GM06990 (cell line): ENCODE results near the gene SCT.

Experiments
- DNase-seq: peaks from one replicate; pipeline ENCODE4 v3.0.0-alpha.2; 2011; ENCODE audit not compliant: insufficient read length; ENCODE audit errors: extremely low read depth
- H3K27me3 ChIP-seq: replicated peaks from 2 replicates; pipeline ENCODE4 v1.6.0; 2011; ENCODE audit warnings: low read length; ENCODE audit not compliant: control insufficient read depth, insufficient read depth
- H3K36me3 ChIP-seq: 2 replicates; pipeline ENCODE4 v1.5.1; 2011; ENCODE audit warnings: low read length; ENCODE audit not compliant: control insufficient read depth, insufficient read depth
- H3K4me3 ChIP-seq: replicated peaks from 2 replicates; pipeline ENCODE4 v1.5.1; 2011; ENCODE audit warnings: low read depth, mild to moderate bottlenecking, control low read depth, low read length
- CTCF ChIP-seq: IDR thresholded peaks from 2 replicates; pipeline ENCODE4 v1.5.1; 2011; ENCODE audit warnings: low read length, control low read depth, mild to moderate bottlenecking, inconsistent platforms; ENCODE audit not compliant: insufficient read depth, poor library complexity, severe bottlenecking

Gene SCT

GRCh38 chr11:627308-627576, 261 bp upstream of the SCT start:
- no peaks in the 10 kb centered on the region for H3K36me3 ChIP-seq
- no peak for DNase-seq
- TF ChIP-seq CTCF = no peak
- H3K4me3 ChIP-seq = no peak overlapping the region
- no peaks in the 10 kb centered on the region for H3K27me3 ChIP-seq

GRCh38 chr11:625636-626268, 1.2 kb downstream of the SCT start:
- no peak for TF ChIP-seq CTCF
- DNase-seq = no peak
- Histone ChIP-seq H3K27me3 (no peaks in the 10 kb centered on the region), H3K36me3 (no peaks in the 10 kb centered on the region), H3K4me3 (no peak overlapping the region)

GRCh38 chr11:624705-625635, 2.0 kb downstream of the SCT start, which contains the start of gene CDHR5:
Gene CDHR5, minus strand, starts transcription at chr11:624955. Its CDS starts 53 bp downstream, at chr11:624902.
- no peak within 1 kb of the TSS for H3K4me3 ChIP-seq

GRCh38 chr11:623999-624704, 2.8 kb downstream of the SCT start:
- H3K4me3 ChIP-seq = no peak overlapping the region
- no peak for TF ChIP-seq CTCF
- no peaks in the 10 kb centered on the region for H3K27me3 ChIP-seq
- no peak for DNase-seq
- H3K36me3 ChIP-seq = no peaks in the 10 kb centered on the region

More at GRCh38 chr11:624705-625635, 2.0 kb downstream of the SCT start, which contains the start of gene CDHR5:
- no peaks in the 10 kb centered on the region for H3K36me3 ChIP-seq
- no peak for DNase-seq
- no peaks in the 10 kb centered on the region for H3K27me3 ChIP-seq
- no peak for TF ChIP-seq CTCF

GRCh38 chr11:623349-623869, 3.6 kb downstream of the SCT start:
- no peak for TF ChIP-seq CTCF

More at GRCh38 chr11:623349-623869, 3.6 kb downstream of the SCT start:
- Histone ChIP-seq H3K4me3 (no peak overlapping the region), H3K27me3 (no peaks in the 10 kb centered on the region), H3K36me3 (no peaks in the 10 kb centered on the region)
- DNase-seq = no peak
